ENCODE results near the gene TCF3. TPM values are rescaled to one million over a fixed set of nuclear protein-coding genes. Genes with fewer than 3 reads are reported as not detected.

The TCF3 gene
- total and polyA plus RNA-seq, 2 donors (not counting 3 experiments of a cell fraction or from before 2014, with no cell fraction given), result 147 to 193 TPM

- FAIRE-seq (no peak), DNase-seq (ENCODE audit: low read depth, low spot score) (no peak)
- H2AFZ ChIP-seq (ENCODE audit: low read depth, low read length), result no peak overlapping the region
- no peak overlapping the region for H3K4me3 ChIP-seq (replicated peaks in 1 of 3; ENCODE audit: insufficient read depth in 1 of 3, low read depth in 1 of 3, low read length in 3 of 3)
- no peak overlapping the region for H3K27ac ChIP-seq (ENCODE audit: insufficient read depth, low read depth, low read length)
- H3K79me2 ChIP-seq (ENCODE audit: control insufficient read depth, insufficient read depth, low read length), result no peaks in the 10 kb centered on the region
- no peaks in the 10 kb centered on the region for H3K27me3 ChIP-seq (ENCODE audit: control insufficient read depth in 2 of 2, insufficient read depth in 2 of 2, low read length in 2 of 2)
- ChIA-PET CTCF (no interaction called here), POLR2A (no interaction called here)
- peaks cover 14 to 46% of the 10 kb centered on the region in 2 experiments for H3K36me3 ChIP-seq (ENCODE audit: control insufficient read depth in 2 of 2, extremely low read depth in 1 of 2, insufficient read depth in 2 of 2, low read length in 2 of 2)
- no peaks in the 10 kb centered on the region for H3K4me1 ChIP-seq (ENCODE audit: control insufficient read depth, extremely low read depth, insufficient read depth, low read length)
- intact Hi-C loops (cut with micrococcal nuclease) (no loop called here), dilution Hi-C loops (cut with MboI; ENCODE audit: extremely low pct_ligation_motif_present, low sequenced_read_pairs) (no loop called here)
- no peaks in the 10 kb centered on the region for H4K20me1 ChIP-seq (replicated peaks; ENCODE audit: control insufficient read depth, extremely low read depth, insufficient read depth, low read length)
- no peaks in the 10 kb centered on the region for H3K9me1 ChIP-seq (replicated peaks; ENCODE audit: control insufficient read depth, extremely low read depth, insufficient read depth, low read length)
- no peak overlapping the region for H3K9ac ChIP-seq (replicated peaks; ENCODE audit: extremely low read depth, insufficient read depth, low read length)
- BruUV-seq (replicated peaks), result no TSS peak
- H3K4me2 ChIP-seq (ENCODE audit: insufficient read depth, low read length), result no peak overlapping the region
- H3K9me3 ChIP-seq (replicated peaks; ENCODE audit: control insufficient read depth, insufficient read depth, low read length), result no peaks in the 10 kb centered on the region
- TF ChIP-seq JUN (IDR thresholded peaks at IDR 0.05; ENCODE audit: borderline replicate concordance, insufficient read depth, insufficient read length, low read depth), result no peak
- no peak for TF ChIP-seq FOS (IDR thresholded peaks at IDR 0.05; ENCODE audit: borderline replicate concordance, insufficient read depth, low read length)
- TF ChIP-seq, protein P1, sequence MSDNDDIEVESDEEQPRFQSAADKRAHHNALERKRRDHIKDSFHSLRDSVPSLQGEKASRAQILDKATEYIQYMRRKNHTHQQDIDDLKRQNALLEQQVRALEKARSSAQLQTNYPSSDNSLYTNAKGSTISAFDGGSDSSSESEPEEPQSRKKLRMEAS (IDR thresholded peaks at IDR 0.05; ENCODE audit: insufficient read depth, insufficient read length), result no peak
- TF ChIP-seq POLR2A (IDR thresholded peaks at IDR 0.05; ENCODE audit: low read depth, low read length), result no peak
- TF ChIP-seq GATA2 (IDR thresholded peaks at IDR 0.05; ENCODE audit: insufficient read depth, insufficient read length, low read depth, low read length), result no peak
- no peak for TF ChIP-seq MYC (IDR thresholded peaks at IDR 0.05; ENCODE audit: low read depth, low read length)
- TF ChIP-seq EZH2 (IDR thresholded peaks at IDR 0.05; ENCODE audit: borderline replicate concordance, low read depth, low read length, severe bottlenecking), result no peak
- TF ChIP-seq, protein P2, sequence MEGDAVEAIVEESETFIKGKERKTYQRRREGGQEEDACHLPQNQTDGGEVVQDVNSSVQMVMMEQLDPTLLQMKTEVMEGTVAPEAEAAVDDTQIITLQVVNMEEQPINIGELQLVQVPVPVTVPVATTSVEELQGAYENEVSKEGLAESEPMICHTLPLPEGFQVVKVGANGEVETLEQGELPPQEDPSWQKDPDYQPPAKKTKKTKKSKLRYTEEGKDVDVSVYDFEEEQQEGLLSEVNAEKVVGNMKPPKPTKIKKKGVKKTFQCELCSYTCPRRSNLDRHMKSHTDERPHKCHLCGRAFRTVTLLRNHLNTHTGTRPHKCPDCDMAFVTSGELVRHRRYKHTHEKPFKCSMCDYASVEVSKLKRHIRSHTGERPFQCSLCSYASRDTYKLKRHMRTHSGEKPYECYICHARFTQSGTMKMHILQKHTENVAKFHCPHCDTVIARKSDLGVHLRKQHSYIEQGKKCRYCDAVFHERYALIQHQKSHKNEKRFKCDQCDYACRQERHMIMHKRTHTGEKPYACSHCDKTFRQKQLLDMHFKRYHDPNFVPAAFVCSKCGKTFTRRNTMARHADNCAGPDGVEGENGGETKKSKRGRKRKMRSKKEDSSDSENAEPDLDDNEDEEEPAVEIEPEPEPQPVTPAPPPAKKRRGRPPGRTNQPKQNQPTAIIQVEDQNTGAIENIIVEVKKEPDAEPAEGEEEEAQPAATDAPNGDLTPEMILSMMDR (IDR thresholded peaks at IDR 0.05; ENCODE audit: extremely low read depth in 1 of 2, insufficient read depth in 1 of 2, low read depth in 1 of 2, low read length in 2 of 2), result no peak
- no peak for TF ChIP-seq POLR2AphosphoS5 (IDR thresholded peaks at IDR 0.05; ENCODE audit: insufficient read depth, low read depth, low read length)
Measured at GRCh38 chr19:1579222-1579621, 73.2 kb downstream of the TCF3 start.
